Stimulated activated CD8-positive, alpha-beta memory T cell treated with anti-CD3 and anti-CD28 coated beads, Interleukin-2, amount 100 ng/mL, for 48 hours (primary cell): Measurements from ENCODE around the gene NCBP3.
"Not testable (repeated sequence)": the region's sequence is repeated elsewhere in the genome, so short reads cannot be mapped to it uniquely, and the experiment has no call there.

Source experiments
- DNase-seq, 2 donors: peaks; one replicate each; pipeline ENCODE4 v3.0.0-alpha.2; 2020; ENCODE audit warnings: low read depth in 2 of 2

The NCBP3 gene

DNA sequence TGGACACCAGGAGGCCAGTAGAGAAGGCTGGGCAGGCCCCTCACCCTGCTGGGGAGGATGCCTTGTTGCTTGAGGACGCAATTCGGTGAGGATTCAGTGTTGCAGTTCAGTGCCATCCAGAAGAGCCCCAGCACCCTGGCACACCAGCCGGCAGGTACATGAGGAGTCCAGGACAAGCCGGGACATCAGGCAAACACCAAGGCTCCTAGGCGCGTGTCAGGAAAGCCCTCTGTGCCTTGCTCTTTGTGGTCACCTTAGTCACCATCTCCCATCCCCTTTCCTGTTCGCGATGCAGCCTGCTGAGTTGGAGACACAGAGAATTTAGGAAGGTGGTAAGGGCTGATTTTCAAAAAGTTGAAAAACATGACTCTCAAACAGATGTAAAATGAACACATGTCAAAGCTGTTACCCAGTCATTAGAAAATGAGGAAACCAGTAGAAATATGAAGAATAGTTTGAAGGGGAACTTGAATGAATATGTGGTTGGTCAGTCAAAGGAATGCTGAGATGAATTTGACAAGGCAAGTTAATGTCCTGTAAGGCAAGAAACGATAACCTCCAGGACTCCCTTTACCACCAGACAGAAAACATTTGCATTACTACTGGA lies 2.3 kb upstream of the NCBP3 start:
- DNase-seq, result no peak

DNA sequence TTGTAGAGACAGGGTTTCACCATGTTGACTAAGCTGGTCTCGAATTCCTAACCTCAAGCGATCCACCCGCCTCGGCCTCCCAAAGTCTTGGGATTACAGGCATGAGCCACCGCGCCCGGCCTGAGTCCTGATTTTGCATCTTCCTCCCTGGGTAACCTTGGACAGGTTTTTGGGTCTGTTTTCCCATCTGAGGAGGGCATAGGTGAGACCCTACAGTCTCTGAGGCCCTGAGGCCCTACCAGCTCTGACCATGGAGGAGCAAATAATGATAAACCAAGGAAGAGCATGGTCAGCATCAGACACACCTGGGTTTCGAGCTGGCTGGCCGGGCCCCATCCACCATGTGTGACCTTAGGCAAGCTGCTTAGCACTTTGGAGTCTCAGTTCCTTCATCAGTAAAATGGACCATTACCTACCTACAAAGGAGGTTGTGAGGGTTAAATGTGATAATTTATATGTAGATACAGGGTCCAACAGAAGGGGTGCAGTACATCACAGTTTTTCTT lies 1.2 kb upstream of the NCBP3 start:
- no peak for DNase-seq

DNA sequence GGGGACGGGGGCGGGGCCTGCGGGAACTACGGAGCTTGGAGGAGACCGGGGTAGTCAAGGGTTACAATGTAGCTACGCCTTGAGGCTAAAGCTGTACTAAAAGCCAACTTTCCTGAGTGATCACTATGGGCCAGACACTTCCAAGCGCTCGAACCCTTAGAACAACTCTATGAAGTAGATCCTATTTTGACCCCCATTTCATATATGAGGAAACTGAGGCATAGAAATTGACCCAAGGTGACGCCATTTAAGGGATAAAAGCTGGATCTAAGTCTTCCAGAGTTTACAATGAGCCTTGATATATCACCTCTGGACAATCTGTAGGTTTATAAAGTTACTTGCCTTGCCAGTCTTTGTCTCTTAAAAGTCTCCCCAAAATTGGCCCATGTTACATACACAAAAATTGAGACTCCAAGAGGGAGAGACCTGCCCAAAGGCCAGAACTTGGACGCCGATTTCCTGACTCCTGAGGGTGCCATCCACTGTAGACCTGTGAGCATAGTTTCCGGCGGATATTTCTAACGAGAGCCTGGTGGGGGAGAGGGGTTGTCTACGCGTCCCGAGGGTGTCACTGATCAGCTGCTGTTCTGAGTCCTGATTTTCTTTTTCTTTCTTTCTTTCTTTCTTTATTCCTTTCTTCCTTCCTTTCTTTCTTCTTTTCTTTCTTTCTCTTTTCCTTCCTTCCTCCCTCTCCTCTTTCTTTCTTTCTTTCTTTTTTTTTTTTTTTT lies 555 bp upstream of the NCBP3 start:
- DNase-seq, result no peak

DNA sequence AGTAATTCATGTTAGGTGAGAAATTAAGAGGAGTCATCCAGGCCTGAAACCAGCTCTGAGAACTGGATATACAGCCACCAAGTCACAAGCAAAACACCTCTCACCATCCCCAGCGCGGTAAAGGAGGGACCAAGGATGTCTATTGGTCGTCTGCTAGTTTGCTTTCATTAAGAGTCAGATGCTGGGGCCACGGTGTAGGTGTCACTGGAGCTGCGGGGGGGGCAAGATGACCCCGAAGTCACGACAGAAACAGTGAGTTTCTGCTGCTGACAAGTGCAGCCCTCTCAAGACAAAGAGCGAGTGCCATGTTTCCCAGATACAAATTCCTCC lies 790 bp downstream of the NCBP3 start:
- peak; percentile 8 to 33 for DNase-seq

DNA sequence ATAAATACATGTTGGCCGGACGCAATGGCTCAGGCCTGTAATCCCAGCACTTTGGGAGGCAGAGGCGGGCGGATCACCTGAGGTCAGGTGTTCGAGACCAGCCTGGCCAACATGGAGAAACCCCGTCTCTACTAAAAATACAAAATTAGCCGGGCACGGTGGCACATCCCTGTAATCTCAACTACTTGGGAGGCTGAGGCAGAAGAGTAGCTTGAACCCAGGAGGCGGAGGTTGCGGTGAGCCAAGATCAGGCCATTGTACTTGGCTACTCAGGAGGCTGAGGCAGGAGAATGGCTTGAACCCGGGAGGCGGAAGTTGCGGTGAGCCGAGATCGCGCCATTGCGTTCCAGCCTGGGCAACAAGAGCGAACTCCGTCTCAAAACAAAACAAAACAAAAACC lies 1.5 kb downstream of the NCBP3 start:
- DNase-seq, result not testable (repeated sequence)

DNA sequence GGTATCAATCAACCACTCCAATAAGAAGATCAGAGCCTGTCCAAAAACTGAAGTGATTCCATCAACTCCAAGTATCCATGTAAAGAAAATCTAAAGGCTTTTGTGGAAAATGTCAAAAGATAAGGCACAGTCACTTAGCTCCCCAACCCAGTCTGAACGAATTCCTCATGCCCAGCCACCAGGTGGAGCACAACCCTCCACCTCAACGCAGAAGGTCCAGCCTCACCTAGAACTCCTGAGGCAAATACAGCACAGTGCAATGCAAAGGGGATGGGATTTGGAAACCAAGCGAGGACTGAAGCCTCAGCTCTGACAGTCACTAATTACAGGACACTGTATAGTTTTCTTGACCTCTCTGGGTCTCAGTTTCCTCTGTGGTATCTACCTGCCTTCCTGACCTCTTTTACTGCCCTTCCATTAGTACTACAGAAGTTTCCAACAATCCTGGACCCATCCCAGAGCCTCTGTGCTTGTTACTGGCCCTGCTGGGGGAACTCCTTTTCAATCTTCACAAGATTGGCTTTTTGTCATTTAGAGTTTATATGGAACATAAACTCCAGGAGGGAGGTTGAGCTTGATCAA lies 2.0 kb downstream of the NCBP3 start:
- peak; percentile 17 to 28 for DNase-seq

DNA sequence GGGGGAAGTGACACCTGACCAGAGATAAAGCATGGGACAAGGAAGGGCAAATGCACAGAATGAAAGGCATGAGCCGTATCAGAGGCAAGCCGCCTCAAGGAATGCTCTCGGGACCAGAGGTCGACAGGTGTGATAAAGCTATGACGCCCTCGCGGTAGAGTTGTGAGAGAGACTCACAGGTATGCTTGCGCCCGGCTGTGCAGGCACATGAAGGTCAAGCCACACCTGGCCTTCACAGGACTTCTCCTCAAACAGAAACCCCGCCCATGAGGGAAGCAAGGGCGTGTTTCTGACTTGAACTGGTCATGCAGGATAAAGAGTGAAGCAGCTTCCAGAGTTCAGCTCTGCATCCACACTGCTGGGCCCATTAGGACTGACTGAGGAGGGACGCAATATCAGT lies 7.8 kb downstream of the NCBP3 start:
- no peak for DNase-seq

DNA sequence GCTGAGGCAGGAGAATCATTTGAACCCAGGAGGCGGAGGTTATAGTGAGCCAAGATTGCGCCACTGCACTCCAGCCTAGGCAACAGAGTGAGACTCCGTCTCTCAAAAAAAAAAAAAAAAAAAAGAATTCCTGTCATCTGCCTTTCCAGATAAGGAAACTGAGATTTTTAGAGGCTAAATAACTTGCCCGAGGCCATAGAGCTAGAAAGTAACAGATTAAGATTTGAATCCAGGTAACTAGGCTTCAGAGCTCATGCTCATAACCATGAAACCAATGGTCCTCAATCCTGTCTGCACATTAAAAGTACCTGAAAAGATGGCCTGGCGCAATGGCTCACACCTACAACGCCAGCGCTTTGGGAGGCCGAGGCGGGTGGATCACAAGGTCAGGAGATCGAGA lies 9.5 kb downstream of the NCBP3 start:
- DNase-seq, result no peak

DNA sequence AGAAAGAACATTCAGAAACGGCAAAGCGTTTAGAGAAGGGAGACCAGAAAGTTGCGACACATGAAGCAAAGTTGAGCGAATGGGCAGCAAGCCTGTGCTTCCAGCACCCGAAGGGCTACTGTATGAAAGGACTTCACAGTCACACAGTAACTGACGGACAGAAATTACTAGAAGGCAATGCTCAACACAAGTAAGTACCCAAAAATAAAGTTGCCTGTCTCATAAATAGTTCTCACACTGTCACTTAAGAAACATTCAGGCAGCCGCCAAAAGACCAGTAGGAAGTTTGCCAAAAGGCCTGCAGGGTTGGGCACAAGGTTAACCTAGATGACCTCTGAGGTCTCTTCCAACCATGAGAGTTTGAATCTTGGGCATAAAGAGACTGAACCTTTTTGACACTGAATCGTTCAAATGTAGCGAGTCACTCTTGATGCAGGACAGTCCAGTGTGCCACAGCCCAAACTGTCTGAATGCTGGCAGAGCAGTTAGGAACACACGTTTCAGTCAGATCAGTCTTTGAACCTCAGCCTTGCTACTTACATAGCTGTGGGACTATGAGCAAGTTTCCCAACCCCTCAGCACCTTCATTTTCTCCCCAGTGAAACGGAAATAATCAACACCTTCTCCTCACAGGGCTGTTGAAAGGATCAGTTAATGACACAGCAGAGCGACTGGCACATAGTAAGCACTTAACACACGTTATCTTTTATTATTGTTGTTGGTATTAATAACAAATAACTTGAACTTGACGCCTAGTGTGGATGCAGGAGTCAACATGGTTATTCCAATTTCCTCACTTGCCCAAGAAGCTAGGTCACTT lies 10.4 kb downstream of the NCBP3 start:
- no peak for DNase-seq

DNA sequence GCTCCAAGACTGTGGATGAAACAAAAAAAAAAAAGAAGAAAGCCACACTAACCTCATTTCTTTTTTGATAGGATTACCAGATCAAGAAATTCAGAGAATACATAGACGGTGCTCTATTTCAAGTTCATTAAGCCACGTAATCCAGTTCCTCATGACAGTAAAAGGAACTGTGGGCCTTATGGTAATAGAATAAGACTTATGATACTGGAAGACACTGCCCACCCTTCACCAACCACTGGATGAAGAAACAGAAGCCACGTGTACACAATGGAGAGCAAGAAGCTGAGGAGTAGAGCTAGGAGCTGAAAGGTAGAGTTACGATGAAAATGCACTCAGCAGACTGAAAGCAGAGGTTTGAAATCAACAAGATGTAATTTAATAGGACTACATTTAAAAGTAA lies 11.2 kb downstream of the NCBP3 start:
- no peak for DNase-seq

DNA sequence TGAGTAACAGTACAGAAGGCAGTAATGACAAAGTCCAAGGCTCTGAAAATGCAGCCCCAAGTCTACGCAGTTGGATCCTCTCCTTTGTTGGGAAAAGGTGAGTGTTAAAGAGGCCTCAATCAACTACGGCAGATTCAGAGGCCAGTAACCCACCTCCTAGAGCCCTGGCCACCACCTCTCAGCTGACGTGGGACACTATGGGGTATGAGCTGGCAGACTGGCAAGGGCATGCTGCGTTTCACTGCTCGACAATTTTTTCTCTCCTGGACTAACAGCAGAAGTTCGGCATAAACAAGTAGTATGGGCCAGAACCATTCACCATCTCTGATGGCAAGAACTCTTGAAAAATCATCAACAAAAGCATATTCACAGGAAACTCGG lies 17.2 kb downstream of the NCBP3 start:
- no peak for DNase-seq

DNA sequence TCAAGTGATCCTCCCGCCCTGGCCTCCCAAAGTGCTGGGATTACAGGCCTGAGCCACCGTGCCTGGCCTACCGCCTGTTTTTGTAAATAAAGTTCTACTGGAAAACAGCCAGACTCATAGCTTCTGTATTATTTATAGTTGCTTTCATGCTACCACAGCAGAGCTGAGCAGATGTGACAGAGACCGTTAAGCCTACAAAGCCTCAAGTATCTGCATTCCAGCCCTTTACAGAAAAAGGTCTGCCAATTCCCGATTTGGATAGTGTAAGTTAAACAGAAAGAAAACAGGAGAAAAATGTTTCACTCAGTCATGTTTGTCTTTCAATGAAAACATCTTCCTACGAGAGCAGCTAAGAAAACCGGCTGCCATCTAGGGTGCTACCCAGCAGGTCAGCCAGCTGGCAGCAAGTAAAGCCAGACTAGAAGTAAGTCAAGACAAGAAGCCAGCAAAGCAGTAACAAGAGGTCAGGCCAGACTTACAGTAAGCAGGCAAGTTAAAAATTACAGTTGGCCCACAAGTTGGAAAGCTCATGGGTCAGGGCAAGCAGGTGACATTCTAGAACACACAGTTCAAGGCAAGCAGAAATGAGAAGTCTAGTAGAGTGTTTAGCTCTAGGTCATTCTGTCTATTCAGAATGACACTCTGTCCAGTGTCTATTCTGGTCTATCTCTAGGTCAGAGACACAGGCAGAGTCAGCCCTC lies 17.7 kb downstream of the NCBP3 start:
- no peak for DNase-seq

DNA sequence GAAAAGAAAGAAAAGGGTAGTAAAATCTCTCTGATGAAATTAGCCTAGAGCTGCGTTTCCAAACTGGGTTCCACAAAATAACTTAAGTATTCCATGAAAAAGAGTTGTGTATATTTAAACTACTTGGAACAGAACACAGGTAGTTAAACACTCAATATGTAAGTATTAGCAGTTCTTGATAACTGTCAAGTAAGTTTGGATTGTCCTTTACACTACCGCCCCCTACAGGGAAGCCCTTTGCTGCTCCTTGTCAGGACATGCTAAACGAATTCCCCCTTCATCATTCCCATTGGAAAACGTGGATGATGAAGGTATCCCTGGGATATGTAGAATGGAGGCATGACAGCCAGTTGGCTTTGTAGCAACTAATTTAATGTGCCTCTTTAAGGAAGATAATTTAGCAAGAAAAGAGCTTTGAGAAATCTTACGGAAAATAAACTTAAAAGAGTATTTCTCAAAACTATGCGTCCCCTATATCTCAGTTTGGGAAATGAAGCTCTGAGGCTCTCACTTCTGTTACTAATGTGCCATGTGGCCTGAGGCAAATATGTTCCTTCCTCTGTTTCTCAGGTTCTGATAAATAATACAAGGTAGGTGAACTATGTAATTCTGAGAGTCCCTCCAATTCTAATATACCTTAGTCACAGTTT lies 18.8 kb downstream of the NCBP3 start:
- peak; percentile 39 to 44 for DNase-seq

DNA sequence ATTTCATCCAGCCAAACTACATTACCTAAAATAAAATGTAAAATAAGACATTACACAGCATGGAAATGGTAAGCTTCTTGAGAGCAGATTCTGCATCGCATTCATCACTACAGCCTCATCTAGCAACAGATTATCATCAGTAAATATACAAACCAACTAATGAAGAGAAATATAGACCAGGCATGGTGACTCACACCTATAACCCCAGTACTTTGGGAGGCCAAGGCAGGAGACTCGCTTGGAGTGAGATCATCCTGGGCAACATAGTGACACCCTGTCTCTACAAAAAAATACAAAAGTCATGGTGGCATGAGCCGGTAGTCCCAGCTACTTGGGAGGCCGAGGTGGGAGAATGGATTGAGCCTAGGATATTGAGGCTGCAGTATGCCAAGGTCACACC lies 19.9 kb downstream of the NCBP3 start:
- DNase-seq, result no peak

DNA sequence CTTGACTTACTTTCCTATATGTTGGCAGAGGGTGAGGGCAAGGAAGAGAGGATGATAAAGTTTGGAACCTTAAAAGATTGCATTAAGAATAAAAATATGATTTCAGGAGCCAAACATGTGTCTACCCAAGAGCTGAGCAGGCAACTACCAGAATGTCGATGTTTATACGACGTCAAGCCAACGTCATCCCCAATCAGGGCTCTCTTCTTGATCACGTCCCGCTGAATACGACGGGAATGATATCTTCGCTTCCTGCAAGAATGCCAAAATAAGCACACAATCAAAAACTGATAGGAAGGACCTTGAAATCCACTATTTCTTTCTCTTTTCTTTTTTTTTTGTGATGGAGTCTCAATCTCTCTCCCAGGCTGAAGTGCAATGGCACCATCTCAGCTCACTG lies 24.9 kb downstream of the NCBP3 start:
- DNase-seq, result no peak

DNA sequence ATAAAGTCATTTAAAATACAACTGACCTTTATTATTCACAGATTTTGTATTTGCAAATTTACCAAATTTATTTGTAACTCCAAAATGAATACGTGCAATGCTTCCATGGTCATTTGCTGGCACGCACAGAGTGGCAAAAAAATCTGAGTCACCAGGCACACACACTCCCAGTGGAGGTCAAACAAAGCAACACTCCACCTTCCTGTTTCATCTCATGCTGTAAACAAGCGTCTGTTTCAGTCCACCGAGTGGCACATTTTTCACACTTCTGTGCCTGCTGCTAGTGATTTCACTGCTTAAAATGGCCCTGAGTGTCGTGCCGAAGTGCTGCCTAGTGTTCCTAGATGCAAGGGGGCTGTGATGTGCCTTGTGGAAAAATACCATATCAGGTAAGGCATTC lies 27.3 kb downstream of the NCBP3 start:
- no peak for DNase-seq

DNA sequence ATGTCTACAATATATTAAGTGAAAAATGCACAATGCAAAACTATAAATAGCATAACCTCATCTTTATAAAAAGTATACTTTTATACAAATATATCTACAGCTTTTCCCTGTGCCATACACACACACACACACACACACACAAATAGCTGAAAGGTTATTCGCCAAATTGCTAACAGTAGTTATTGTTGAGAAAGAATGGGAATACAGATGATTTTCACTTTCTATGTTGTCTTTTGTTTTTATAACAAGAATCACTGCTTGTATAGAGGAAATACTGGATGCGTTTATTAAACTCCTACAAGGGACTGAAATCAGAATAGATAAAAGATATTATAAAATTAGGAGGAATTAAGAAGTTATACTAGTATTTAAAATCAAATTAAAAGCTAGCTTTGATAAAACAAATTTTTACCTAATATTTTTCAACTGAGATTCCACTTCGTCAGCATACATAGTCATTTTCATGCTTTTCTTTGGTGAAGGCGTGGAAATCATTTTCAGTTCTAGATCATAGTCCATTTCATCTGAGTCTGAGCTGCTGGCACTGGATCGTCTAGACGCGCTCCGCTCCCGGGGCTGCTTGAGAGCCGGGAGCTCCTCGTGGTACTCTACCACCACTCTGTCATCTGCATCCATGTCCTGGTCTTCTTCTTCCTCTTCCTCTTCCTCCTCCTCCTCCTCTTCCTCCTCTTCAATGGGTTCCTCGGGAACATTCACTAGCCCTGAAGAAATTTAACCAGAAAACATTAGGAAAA lies 28.0 kb downstream of the NCBP3 start:
- DNase-seq, result no peak

DNA sequence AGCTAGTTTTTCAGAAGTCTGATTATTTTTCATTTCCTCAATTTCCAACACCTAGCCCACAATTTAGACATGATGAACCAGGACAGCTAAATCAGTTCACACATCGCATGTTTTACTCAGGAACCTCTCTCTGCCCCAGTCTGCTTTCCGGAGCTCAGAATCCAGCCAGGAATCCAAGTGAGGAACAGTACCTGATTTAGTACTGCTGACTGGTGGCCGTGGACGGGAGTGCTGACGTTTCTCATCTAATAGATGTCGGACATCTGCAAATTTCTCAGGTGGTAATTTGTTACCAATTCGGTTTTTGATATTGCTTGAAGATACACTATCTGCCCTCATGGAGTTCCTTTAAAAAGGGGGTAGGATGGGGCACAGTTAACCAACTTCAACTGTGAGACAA lies 30.1 kb downstream of the NCBP3 start:
- DNase-seq, result no peak

DNA sequence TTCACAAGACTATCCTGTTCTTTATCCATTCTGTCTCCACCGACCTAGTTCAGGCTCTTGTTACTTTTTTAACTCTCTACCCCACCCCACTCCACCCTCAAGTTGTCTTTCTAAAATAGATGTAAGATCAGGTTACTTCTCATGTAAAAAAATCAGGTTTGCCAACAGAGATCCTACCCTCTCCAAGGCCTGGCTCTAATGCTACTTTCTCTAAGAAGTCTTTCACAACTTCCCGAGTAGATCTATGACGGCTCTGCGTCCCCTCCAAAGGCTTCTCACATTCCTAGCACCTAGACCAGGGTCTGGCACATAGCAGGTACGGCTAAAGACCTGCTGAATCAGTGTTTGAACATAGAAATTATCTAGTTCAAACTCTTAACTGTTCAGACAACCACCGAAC lies 30.9 kb downstream of the NCBP3 start:
- no peak for DNase-seq

DNA sequence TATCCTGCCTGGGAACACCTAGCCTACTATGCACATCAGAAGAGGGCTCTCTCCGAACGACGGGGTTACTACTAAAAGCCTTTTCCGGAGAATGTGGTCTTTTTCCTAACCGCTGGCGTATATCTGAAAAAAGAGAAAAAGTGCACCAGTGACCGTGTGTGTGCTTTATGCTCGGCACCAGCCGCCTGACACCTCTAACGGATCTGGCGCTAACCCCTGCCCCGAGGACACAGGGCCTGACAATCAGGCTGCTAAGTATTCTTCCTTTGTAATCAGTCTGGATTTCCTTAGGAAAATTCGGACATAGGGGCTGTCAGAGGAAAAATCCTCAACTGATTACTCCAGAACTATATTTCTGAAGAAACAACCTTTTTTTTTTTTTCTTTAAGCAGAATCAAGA lies 31.7 kb downstream of the NCBP3 start:
- DNase-seq, result no peak

DNA sequence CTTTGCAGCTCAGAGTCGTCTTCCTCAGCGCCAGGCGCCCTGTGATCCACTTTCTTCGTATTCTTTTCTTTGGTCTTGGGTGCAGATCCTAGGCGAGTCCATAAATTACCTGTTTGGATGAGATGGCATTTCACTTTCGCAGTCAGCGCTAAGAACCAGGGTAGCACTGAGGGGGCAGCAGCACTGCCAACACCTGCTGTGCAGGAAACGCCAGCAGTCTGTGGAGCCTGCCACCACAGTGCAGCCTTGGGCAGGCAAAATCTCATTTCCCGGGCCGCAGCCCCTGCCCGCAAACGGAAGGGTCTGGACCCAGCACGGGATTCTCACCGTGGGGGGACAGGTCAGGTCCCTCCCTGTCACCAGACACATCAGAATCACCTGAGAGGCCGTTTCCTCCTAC lies 32.9 kb downstream of the NCBP3 start:
- no peak for DNase-seq
